ENCODE measurements around the gene AGPAT3. TPM values are rescaled to one million over a fixed set of nuclear protein-coding genes. Genes with fewer than 3 reads are reported as not detected.
A peak's percentile ranks its signal among the peaks of the same experiment; 100 is the strongest.

AGPAT3 gene
- total RNA-seq, 6 experiments from 2014 or later = 56.9 to 111 (median 95.3) TPM

DNA sequence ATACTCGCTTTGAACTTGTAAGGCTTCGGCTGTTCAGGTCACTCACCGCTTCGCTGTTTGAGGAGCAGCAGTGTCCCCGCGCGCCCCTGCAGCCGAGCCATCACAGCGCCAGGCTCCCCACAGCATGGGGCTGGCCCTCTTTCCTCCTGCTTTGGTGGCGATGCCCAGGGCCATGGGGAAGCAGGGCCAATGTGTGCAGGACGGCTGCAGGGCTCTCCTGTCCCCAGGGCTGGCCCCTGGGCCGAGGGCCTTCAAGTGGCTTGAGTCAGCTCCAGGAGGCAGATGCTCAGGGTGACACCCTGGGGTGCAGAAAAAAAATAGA, 108.6 kb downstream of the AGPAT3 start:
- Histone ChIP-seq H3K9me3 (no peaks in the 10 kb centered on the region), H3K4me3 (no peak overlapping the region), H3K27ac (no peak overlapping the region), H3K36me3 (peaks cover 0 to 45% (median 8%) of the 10 kb centered on the region in 4 donors), H3K27me3 (no peaks in the 10 kb centered on the region), H3K4me1 (peaks cover 0 to 11% (median 0%) of the 10 kb centered on the region in 4 donors)
- no peak for DNase-seq
- intact Hi-C loops (cut with DNase I) = no loop called here
- 91% methylated on average over 9 of the region's 12 CpGs for WGBS (ENCODE audit: insufficient coverage, low coverage, low lambda C conversion rate, missing lambda C conversion rate)
- ATAC-seq = no peak
- no peak for TF ChIP-seq POLR2A (IDR thresholded peaks at IDR 0.05)
- TF ChIP-seq, protein P1, sequence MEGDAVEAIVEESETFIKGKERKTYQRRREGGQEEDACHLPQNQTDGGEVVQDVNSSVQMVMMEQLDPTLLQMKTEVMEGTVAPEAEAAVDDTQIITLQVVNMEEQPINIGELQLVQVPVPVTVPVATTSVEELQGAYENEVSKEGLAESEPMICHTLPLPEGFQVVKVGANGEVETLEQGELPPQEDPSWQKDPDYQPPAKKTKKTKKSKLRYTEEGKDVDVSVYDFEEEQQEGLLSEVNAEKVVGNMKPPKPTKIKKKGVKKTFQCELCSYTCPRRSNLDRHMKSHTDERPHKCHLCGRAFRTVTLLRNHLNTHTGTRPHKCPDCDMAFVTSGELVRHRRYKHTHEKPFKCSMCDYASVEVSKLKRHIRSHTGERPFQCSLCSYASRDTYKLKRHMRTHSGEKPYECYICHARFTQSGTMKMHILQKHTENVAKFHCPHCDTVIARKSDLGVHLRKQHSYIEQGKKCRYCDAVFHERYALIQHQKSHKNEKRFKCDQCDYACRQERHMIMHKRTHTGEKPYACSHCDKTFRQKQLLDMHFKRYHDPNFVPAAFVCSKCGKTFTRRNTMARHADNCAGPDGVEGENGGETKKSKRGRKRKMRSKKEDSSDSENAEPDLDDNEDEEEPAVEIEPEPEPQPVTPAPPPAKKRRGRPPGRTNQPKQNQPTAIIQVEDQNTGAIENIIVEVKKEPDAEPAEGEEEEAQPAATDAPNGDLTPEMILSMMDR (IDR thresholded peaks at IDR 0.05) = no peak

DNA sequence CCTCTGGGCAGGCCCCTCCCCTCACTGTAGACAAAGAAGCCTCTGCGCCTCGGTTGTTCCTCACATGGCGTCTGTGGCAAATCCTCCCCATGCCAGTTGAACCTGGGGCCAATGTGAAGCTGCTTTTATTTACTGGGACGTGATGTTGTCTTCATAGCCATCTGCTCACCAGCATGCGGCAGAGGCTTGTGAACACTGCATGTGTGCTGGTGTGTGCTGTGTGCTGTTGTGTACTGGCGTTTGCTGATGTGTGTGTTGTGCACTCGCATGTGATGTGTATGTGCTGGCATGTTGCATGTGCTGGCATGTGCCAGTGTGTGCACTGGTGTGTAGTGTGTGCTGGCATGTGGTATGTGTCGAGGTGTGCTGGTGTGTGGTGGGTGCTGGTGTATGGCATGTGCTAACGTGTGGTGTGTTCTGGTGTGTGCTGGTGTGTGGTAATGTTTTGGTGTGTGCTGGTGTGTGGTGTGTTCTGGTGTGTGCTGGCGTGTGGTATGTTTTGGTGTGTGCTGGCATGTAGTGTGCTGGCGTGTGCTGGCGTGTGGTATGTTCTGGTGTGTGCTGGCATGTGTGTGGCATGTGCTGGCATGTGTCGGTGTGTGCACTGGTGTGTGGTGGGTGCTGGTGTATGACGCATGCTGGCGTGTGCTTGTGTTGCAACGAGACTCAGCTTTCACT, 109.9 kb downstream of the AGPAT3 start:
- no peaks in the 10 kb centered on the region for H3K27me3 ChIP-seq
- WGBS (ENCODE audit: insufficient coverage, low coverage, low lambda C conversion rate, missing lambda C conversion rate) = 47% methylated on average over 2 of the region's 16 CpGs
- intact Hi-C loops (cut with DNase I) = loop anchor here (5.0 kb wide), 2 partner anchors 163 to 168 kb away; no protein-coding TSS in a partner anchor
- H3K4me1 ChIP-seq = peaks cover 0 to 11% (median 0%) of the 10 kb centered on the region in 4 donors
- DNase-seq = no peak
- no peak overlapping the region for H3K4me3 ChIP-seq
- no peaks in the 10 kb centered on the region for H3K9me3 ChIP-seq
- no peak overlapping the region for H3K27ac ChIP-seq
- no peak for TF ChIP-seq POLR2A (IDR thresholded peaks at IDR 0.05)
- TF ChIP-seq, protein P1 (IDR thresholded peaks at IDR 0.05) = no peak
- peaks cover 0 to 43% (median 11%) of the 10 kb centered on the region in 4 donors for H3K36me3 ChIP-seq
- ATAC-seq = peak in 2 of 4 donors; percentile 4 to 32

DNA sequence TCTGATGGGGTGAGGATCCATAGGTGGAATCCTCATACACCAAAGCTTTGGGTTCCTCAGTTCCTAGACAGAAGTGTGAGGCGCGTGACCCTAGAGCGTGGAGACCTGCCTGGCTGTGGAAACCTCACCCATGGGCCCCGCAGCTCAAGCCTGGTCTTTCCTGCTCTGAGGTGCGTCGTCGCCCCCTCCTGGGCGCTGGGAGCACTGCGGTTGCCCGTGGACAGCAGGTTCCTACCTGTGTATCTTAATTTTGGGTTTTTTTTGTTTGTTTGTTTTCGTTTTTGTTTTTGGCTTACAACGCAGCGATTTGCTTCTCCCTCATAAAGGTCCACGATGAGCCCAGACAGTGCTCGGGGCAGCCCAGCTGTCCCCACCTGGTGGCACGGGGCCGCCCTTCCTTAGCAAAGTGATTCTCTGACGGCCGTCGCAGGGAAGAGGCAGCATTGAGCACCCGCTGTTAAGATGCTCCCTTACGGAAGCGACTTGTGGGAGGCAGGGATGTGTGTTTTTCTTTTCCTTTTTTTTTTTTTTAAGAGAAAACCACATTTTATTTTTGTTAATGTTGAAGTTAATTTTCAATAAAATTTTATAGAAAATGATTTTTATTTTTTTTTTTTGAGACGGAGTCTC, 110.6 kb downstream of the AGPAT3 start:
- intact Hi-C loops (cut with DNase I) = loop anchor here (5.0 kb wide), 2 partner anchors 163 to 168 kb away; no protein-coding TSS in a partner anchor
- Histone ChIP-seq H3K36me3 (peaks cover 0 to 41% (median 9%) of the 10 kb centered on the region in 4 donors), H3K4me3 (no peak overlapping the region), H3K27me3 (no peaks in the 10 kb centered on the region), H3K4me1 (peaks cover 0 to 9% (median 0%) of the 10 kb centered on the region in 4 donors), H3K27ac (no peak overlapping the region), H3K9me3 (no peaks in the 10 kb centered on the region)
- ATAC-seq (peak; percentile 81 to 90 (median 84)), DNase-seq (peak; percentile 78 to 80 (median 79))
- WGBS (ENCODE audit: insufficient coverage, low coverage, low lambda C conversion rate, missing lambda C conversion rate) = 31% methylated on average over 20 of the region's 24 CpGs
- TF ChIP-seq, protein P1 (IDR thresholded peaks at IDR 0.05) = peak; percentile 86 to 94 (median 90)
- TF ChIP-seq POLR2A (IDR thresholded peaks at IDR 0.05) = no peak

DNA sequence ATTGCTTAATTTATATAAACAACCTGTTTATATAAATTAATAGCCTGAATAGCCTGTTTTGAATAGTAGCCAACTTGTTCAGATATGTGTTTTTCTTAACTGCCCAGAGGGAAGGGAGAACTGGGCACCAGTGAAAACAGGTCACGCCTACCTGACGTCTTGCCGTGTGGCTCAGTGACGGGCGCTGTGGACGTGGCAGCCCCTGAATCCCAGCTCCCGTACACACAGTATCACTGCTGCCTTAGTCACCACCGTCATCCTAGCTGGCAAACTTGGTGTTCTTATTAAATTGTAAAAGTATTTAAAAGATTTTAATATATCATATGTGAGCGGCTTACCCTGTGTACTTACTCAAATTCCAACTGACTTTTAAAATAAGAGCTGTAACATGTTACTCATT, 111.6 kb downstream of the AGPAT3 start:
- DNase-seq = no peak
- no peak for TF ChIP-seq POLR2A (IDR thresholded peaks at IDR 0.05)
- TF ChIP-seq, protein P1 (IDR thresholded peaks at IDR 0.05) = no peak
- no peak overlapping the region for H3K4me3 ChIP-seq
- H3K36me3 ChIP-seq = peaks cover 0 to 44% (median 12%) of the 10 kb centered on the region in 4 donors
- H3K27me3 ChIP-seq = no peaks in the 10 kb centered on the region
- H3K9me3 ChIP-seq = no peaks in the 10 kb centered on the region
- H3K27ac ChIP-seq = no peak overlapping the region
- 88% methylated on average over 9 of the region's 9 CpGs for WGBS (ENCODE audit: insufficient coverage, low coverage, low lambda C conversion rate, missing lambda C conversion rate)
- no peak for ATAC-seq
- no peaks in the 10 kb centered on the region for H3K4me1 ChIP-seq
- intact Hi-C loops (cut with DNase I) = loop anchor here (5.0 kb wide), 2 partner anchors 164 to 169 kb away; no protein-coding TSS in a partner anchor

All from right lobe of liver (tissue), 6 donors.